RPMI7951 (cell line): ENCODE results near the gene ATP2B2. TPM values are rescaled to one million over a fixed set of nuclear protein-coding genes. Genes with fewer than 3 reads are reported as not detected.

Experiments
- DNase-seq: peaks from one replicate; pipeline ENCODE4 v3.0.0-alpha.2; 2012; ENCODE audit warnings: low read depth
- total RNA-seq: library from RNA; depleted of rRNA; stranded (reverse); fragments of >200 nt; shearing (Covaris generic); gene quantifications from 2 replicates; pipeline ENCODE4 v1.2.3, GENCODE V29; 2014

ATP2B2 gene
- total RNA-seq, 1 experiment from 2014 or later: 0.72 TPM

- peak; percentile 69 for DNase-seq
Measured at GRCh38 chr3:10365791-10366190, 139.6 kb downstream of the ATP2B2 start.

GRCh38 chr3:10365316-10365715 lies 140.1 kb downstream of the ATP2B2 start:
- DNase-seq: no peak

- peak; percentile 70 for DNase-seq
Measured at GRCh38 chr3:10364806-10365205, 140.6 kb downstream of the ATP2B2 start.

- DNase-seq: peak; percentile 56
Measured at GRCh38 chr3:10363935-10364334, 141.5 kb downstream of the ATP2B2 start.

- no peak for DNase-seq
Measured at GRCh38 chr3:10361375-10361774, 144.0 kb downstream of the ATP2B2 start.

- no peak for DNase-seq
Measured at GRCh38 chr3:10360478-10360877, 144.9 kb downstream of the ATP2B2 start.

- no peak for DNase-seq
Measured at GRCh38 chr3:10359761-10360161, 145.6 kb downstream of the ATP2B2 start.

- no peak for DNase-seq
Measured at GRCh38 chr3:10358309-10358980, 146.9 kb downstream of the ATP2B2 start.

- DNase-seq: peak; percentile 97
Measured at GRCh38 chr3:10357592-10358308, 147.6 kb downstream of the ATP2B2 start.

- DNase-seq: no peak
Measured at GRCh38 chr3:10357095-10357494, 148.3 kb downstream of the ATP2B2 start.

GRCh38 chr3:10356461-10356981 lies 148.9 kb downstream of the ATP2B2 start:
- no peak for DNase-seq

GRCh38 chr3:10354361-10355015 lies 150.9 kb downstream of the ATP2B2 start:
- no peak for DNase-seq

GRCh38 chr3:10353661-10354360 lies 151.6 kb downstream of the ATP2B2 start:
- DNase-seq: no peak

- no peak for DNase-seq
Measured at GRCh38 chr3:10353160-10353559, 152.2 kb downstream of the ATP2B2 start.

GRCh38 chr3:10352146-10352911 lies 153.1 kb downstream of the ATP2B2 start:
- DNase-seq: peak; percentile 62

- no peak for DNase-seq
Measured at GRCh38 chr3:10351013-10351735, 154.2 kb downstream of the ATP2B2 start.

- peak; percentile 47 for DNase-seq
Measured at GRCh38 chr3:10350324-10350985, 154.9 kb downstream of the ATP2B2 start.

- DNase-seq: no peak
Measured at GRCh38 chr3:10349801-10350200, 155.6 kb downstream of the ATP2B2 start.

GRCh38 chr3:10348404-10348721 lies 157.0 kb downstream of the ATP2B2 start:
- DNase-seq: no peak
